HEK293 (cell line): ENCODE data around the gene OSBPL1A.

Experiments used
- CTCF ChIA-PET: fragments of 350-600 bp; formaldehyde crosslinking; extraction: SDS; loops from one replicate; lab custom pipeline; 2021; ENCODE audit warnings: antibody characterized with exemption; lab: Yijun Ruan, JAX
- POLR2A ChIA-PET: fragments of 300-600 bp; formaldehyde crosslinking; extraction: SDS; loops from one replicate; lab custom pipeline; 2020; ENCODE audit warnings: antibody characterized with exemption, inconsistent platforms; lab: Yijun Ruan, JAX
- H3K27ac ChIP-seq: fragments of 200-500 bp; sonication (Bioruptor generic); 2 replicates; pipeline ENCODE4 v1.5.1; 2014; ENCODE audit warnings: low read depth, low read length, control low read depth, inconsistent platforms; ENCODE audit errors: extremely low read depth
- H3K36me3 ChIP-seq, 2 experiments: fragments of 200-500 bp in 1 of 2; sonication (Bioruptor generic) in 1 of 2; 1 replicate in 1 of 2; 2 replicates in 1 of 2; pipeline ENCODE4 v1.5.1; 2014 to 2017; ENCODE audit warnings: inconsistent platforms in 2 of 2, low read length in 2 of 2; ENCODE audit not compliant: control insufficient read depth in 2 of 2, insufficient read depth in 1 of 2
- H3K4me1 ChIP-seq: fragments of 200-500 bp; sonication (Bioruptor generic); 2 replicates; pipeline ENCODE4 v1.5.1; 2014; ENCODE audit warnings: mild to moderate bottlenecking, low read length, inconsistent platforms; ENCODE audit not compliant: control insufficient read depth, insufficient read depth
- H3K4me3 ChIP-seq: 2 replicates; pipeline ENCODE4 v1.5.1; 2011; ENCODE audit warnings: low read depth, mild to moderate bottlenecking, control low read depth, low read length, moderate library complexity
- H3K9me3 ChIP-seq: fragments of 200-500 bp; sonication (Bioruptor generic); 2 replicates; pipeline ENCODE4 v1.5.1; 2014; ENCODE audit warnings: low read depth, low read length, inconsistent platforms; ENCODE audit not compliant: control insufficient read depth, insufficient read depth
- GLI4 ChIP-seq: fragments of 450-650 bp; formaldehyde crosslinking; IDR thresholded peaks from 2 replicates; pipeline ENCODE4 v1.5.1; 2016; ENCODE audit warnings: missing biosample characterization, missing genetic modification characterization
- KLF8 ChIP-seq: fragments of 450-650 bp; formaldehyde crosslinking; IDR thresholded peaks from 2 replicates; pipeline ENCODE4 v1.5.1; 2016; ENCODE audit warnings: missing biosample characterization, missing genetic modification characterization
- MZF1 ChIP-seq: fragments of 450-650 bp; formaldehyde crosslinking; IDR thresholded peaks from 2 replicates; pipeline ENCODE4 v1.5.1; 2017; ENCODE audit warnings: missing biosample characterization, missing genetic modification characterization, borderline replicate concordance
- REPIN1 ChIP-seq: fragments of 450-650 bp; formaldehyde crosslinking; IDR thresholded peaks from 2 replicates; pipeline ENCODE4 v1.5.1; 2017; ENCODE audit warnings: missing biosample characterization, missing genetic modification characterization, low read depth
- SALL2 ChIP-seq: fragments of 450-650 bp; formaldehyde crosslinking; IDR thresholded peaks from 2 replicates; pipeline ENCODE4 v1.5.0; 2017; ENCODE audit warnings: missing biosample characterization, mild to moderate bottlenecking, missing genetic modification characterization, borderline replicate concordance
- SETDB1 ChIP-seq: IDR thresholded peaks from one replicate; pipeline ENCODE4 v1.6.1; 2017; ENCODE audit warnings: mild to moderate bottlenecking, low read length, moderate library complexity, mixed read lengths; ENCODE audit not compliant: insufficient read length
- SP7 ChIP-seq: fragments of 450-650 bp; formaldehyde crosslinking; IDR thresholded peaks from 2 replicates; pipeline ENCODE4 v1.5.1; 2016; ENCODE audit warnings: missing biosample characterization, missing genetic modification characterization
- YY1 ChIP-seq: fragments of 450-650 bp; formaldehyde crosslinking; IDR thresholded peaks from 2 replicates; pipeline ENCODE4 v1.5.1; 2018; ENCODE audit warnings: missing biosample characterization, missing genetic modification characterization
- ZBTB1 ChIP-seq: fragments of 450-650 bp; formaldehyde crosslinking; IDR thresholded peaks from 2 replicates; pipeline ENCODE4 v1.5.1; 2016; ENCODE audit warnings: missing biosample characterization, missing genetic modification characterization
- ZBTB17 ChIP-seq: fragments of 450-650 bp; formaldehyde crosslinking; IDR thresholded peaks from 2 replicates; pipeline ENCODE4 v1.5.1; 2016; ENCODE audit warnings: missing biosample characterization, missing genetic modification characterization
- ZEB2 ChIP-seq: fragments of 450-650 bp; formaldehyde crosslinking; IDR thresholded peaks from 2 replicates; pipeline ENCODE4 v1.5.1; 2016; ENCODE audit warnings: missing biosample characterization, missing genetic modification characterization
- ZFP37 ChIP-seq: fragments of 450-650 bp; formaldehyde crosslinking; IDR thresholded peaks from 2 replicates; pipeline ENCODE4 v1.5.1; 2016; ENCODE audit warnings: missing biosample characterization, missing genetic modification characterization
- ZNF10 ChIP-seq: fragments of 450-650 bp; formaldehyde crosslinking; IDR thresholded peaks from 2 replicates; pipeline ENCODE4 v1.5.1; 2017; ENCODE audit warnings: missing biosample characterization, missing genetic modification characterization
- ZNF157 ChIP-seq: fragments of 450-650 bp; formaldehyde crosslinking; IDR thresholded peaks from 2 replicates; pipeline ENCODE4 v1.5.1; 2016; ENCODE audit warnings: missing biosample characterization, missing genetic modification characterization
- ZNF169 ChIP-seq: fragments of 450-650 bp; formaldehyde crosslinking; IDR thresholded peaks from 2 replicates; pipeline ENCODE4 v1.5.1; 2016; ENCODE audit warnings: missing biosample characterization, missing genetic modification characterization
- ZNF19 ChIP-seq: fragments of 450-650 bp; formaldehyde crosslinking; IDR thresholded peaks from 2 replicates; pipeline ENCODE4; 2016; ENCODE audit warnings: missing biosample characterization, missing genetic modification characterization, low read depth
- ZNF223 ChIP-seq: fragments of 450-650 bp; formaldehyde crosslinking; IDR thresholded peaks from 2 replicates; pipeline ENCODE4 v1.5.1; 2016; ENCODE audit warnings: missing biosample characterization, missing genetic modification characterization
- ZNF239 ChIP-seq: fragments of 450-650 bp; formaldehyde crosslinking; IDR thresholded peaks from 2 replicates; pipeline ENCODE4 v1.5.1; 2016; ENCODE audit warnings: missing biosample characterization, missing genetic modification characterization
- ZNF24 ChIP-seq: fragments of 450-650 bp; formaldehyde crosslinking; IDR thresholded peaks from 2 replicates; pipeline ENCODE4 v1.5.1; 2016; ENCODE audit warnings: missing biosample characterization, missing genetic modification characterization
- ZNF280C ChIP-seq: fragments of 450-650 bp; formaldehyde crosslinking; IDR thresholded peaks from 2 replicates; pipeline ENCODE4 v1.5.1; 2016; ENCODE audit warnings: missing biosample characterization, missing genetic modification characterization
- ZNF37A ChIP-seq: fragments of 450-650 bp; IDR thresholded peaks from 2 replicates; pipeline ENCODE4 v1.5.1; 2018; ENCODE audit warnings: missing biosample characterization, missing genetic modification characterization
- ZNF391 ChIP-seq: fragments of 450-650 bp; formaldehyde crosslinking; IDR thresholded peaks from 2 replicates; pipeline ENCODE4 v1.5.1; 2016; ENCODE audit warnings: low read depth, missing biosample characterization, missing genetic modification characterization, borderline replicate concordance
- ZNF394 ChIP-seq: fragments of 450-650 bp; formaldehyde crosslinking; IDR thresholded peaks from 2 replicates; pipeline ENCODE4 v1.5.1; 2016; ENCODE audit warnings: missing biosample characterization, missing genetic modification characterization, mild to moderate bottlenecking, moderate library complexity, borderline replicate concordance
- ZNF624 ChIP-seq: fragments of 450-650 bp; formaldehyde crosslinking; IDR thresholded peaks from 2 replicates; pipeline ENCODE4 v1.5.1; 2017; ENCODE audit warnings: missing biosample characterization, missing genetic modification characterization
- ZNF658 ChIP-seq: fragments of 450-650 bp; formaldehyde crosslinking; IDR thresholded peaks from 2 replicates; pipeline ENCODE4; 2016; ENCODE audit warnings: missing biosample characterization, missing genetic modification characterization
- ZNF660 ChIP-seq: fragments of 450-650 bp; IDR thresholded peaks from 2 replicates; pipeline ENCODE4 v1.5.1; 2018; ENCODE audit warnings: missing biosample characterization, mild to moderate bottlenecking, missing genetic modification characterization
- TF ChIP-seq, protein P1 (sequence below): fragments of 450-650 bp; formaldehyde crosslinking; IDR thresholded peaks from 2 replicates; pipeline ENCODE4 v1.5.1; 2016; ENCODE audit warnings: missing biosample characterization, missing genetic modification characterization
- TF ChIP-seq, protein P2 (sequence below): fragments of 450-650 bp; formaldehyde crosslinking; IDR thresholded peaks from 2 replicates; pipeline ENCODE4 v1.5.1; 2016; ENCODE audit warnings: missing biosample characterization, missing genetic modification characterization

Gene OSBPL1A

GRCh38 chr18:24426398-24427294, 29.0 kb upstream of the OSBPL1A start, which contains the start of gene IMPACT (continued):
- TF ChIP-seq ZNF19 (tag by site-specific recombination): no peak
- no peak for TF ChIP-seq ZNF223 (tag by site-specific recombination)
- peak; percentile 47 for TF ChIP-seq ZBTB17 (tag by site-specific recombination)
- TF ChIP-seq MZF1 (tag by site-specific recombination): no peak
- TF ChIP-seq ZNF658: no peak
- no peak; the same call in none of the 2 replicates for TF ChIP-seq YY1 (tag by site-specific recombination)
- no peak for TF ChIP-seq ZNF239
- TF ChIP-seq ZNF280C: no peak
- TF ChIP-seq ZNF394 (tag by site-specific recombination): peak; percentile 10; the same call in 1 of the 2 replicates
- TF ChIP-seq GLI4 (tag by site-specific recombination): no peak
- peak; percentile 65; the same call in 1 of the 2 replicates for TF ChIP-seq ZNF660 (tag by site-specific recombination)
- TF ChIP-seq ZNF169: no peak
- TF ChIP-seq ZNF37A (tag by site-specific recombination): no peak
- no peak for TF ChIP-seq REPIN1 (tag by site-specific recombination)
- peak; percentile 62 for TF ChIP-seq ZFP37 (tag by site-specific recombination)
- TF ChIP-seq, protein P1, sequence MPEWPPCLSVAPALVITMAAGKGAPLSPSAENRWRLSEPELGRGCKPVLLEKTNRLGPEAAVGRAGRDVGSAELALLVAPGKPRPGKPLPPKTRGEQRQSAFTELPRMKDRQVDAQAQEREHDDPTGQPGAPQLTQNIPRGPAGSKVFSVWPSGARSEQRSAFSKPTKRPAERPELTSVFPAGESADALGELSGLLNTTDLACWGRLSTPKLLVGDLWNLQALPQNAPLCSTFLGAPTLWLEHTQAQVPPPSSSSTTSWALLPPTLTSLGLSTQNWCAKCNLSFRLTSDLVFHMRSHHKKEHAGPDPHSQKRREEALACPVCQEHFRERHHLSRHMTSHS (tag by site-specific recombination): no peak
- no peak for TF ChIP-seq ZNF10 (tag by site-specific recombination)
- no peak for TF ChIP-seq ZBTB1 (tag by site-specific recombination)
- TF ChIP-seq KLF8 (tag by site-specific recombination): peak; percentile 81
- TF ChIP-seq ZEB2 (tag by site-specific recombination): peak; percentile 43; the same call in 1 of the 2 replicates
- peak; percentile 62 for TF ChIP-seq SETDB1
- TF ChIP-seq, protein P2, sequence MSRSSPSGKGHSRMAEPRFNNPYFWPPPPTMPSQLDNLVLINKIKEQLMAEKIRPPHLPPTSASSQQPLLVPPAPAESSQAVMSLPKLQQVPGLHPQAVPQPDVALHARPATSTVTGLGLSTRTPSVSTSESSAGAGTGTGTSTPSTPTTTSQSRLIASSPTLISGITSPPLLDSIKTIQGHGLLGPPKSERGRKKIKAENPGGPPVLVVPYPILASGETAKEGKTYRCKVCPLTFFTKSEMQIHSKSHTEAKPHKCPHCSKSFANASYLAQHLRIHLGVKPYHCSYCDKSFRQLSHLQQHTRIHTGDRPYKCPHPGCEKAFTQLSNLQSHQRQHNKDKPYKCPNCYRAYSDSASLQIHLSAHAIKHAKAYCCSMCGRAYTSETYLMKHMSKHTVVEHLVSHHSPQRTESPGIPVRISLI: no peak

DNA sequence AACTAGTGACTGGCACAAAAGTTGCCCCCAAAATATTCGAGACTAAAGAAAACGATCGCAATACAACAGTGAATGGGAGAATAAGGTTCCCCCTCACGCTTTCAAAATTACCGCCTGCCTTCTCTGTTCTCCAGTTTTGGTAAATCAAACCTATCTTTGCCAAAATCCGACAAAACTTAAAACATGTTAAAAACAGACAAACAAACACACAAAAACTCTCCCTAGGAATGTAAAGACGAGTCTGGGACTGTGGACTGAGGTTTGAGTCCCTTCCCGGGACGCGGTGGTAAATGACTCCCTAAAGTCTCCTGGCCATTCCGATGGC, 28.4 kb upstream of the OSBPL1A start:
- TF ChIP-seq ZNF391: no peak
- TF ChIP-seq ZNF24 (tag by site-specific recombination): no peak
- TF ChIP-seq, protein P1 (tag by site-specific recombination): no peak
- no peak for TF ChIP-seq ZNF624
- no peak for TF ChIP-seq YY1 (tag by site-specific recombination)
- 0 out of 2 replicates have a peak, but pooled peaks have one; percentile 14 for TF ChIP-seq ZNF157
- TF ChIP-seq SALL2 (tag by site-specific recombination): no peak
- no peak for TF ChIP-seq SP7 (tag by site-specific recombination)
- TF ChIP-seq, all 188 proteins: peak for 1
- H3K4me1 ChIP-seq: no peaks in the 10 kb centered on the region
- ChIA-PET CTCF (no interaction called here), POLR2A (interaction anchor here (0.5 to 1.9 kb wide), 13 partner anchors 9 to 935 kb away, joined by 3 to 16 read pairs (median 4); partner anchors contain the start of genes CABYR and OSBPL1A)
- H3K36me3 ChIP-seq: peaks cover 11 to 14% of the 10 kb centered on the region in 2 experiments
- H3K9me3 ChIP-seq: no peaks in the 10 kb centered on the region
- H3K27ac ChIP-seq: peak overlapping the region; percentile 83
- peak overlapping the region; percentile 82 for H3K4me3 ChIP-seq
